Lower leg skin (tissue), 3 donors: Measurements from ENCODE around the gene ZNF524.

Source experiments
- POLR2A ChIP-seq, 2 donors: fragments of 450-650 bp; IDR thresholded peaks; one replicate each; pipeline ENCODE4 v1.6.1; 2016 to 2017; ENCODE audit warnings: antibody characterized with exemption in 2 of 2, mild to moderate bottlenecking in 1 of 2, moderate library complexity in 1 of 2
- TF ChIP-seq, protein P1 (sequence below), 3 donors: fragments of 450-650 bp; IDR thresholded peaks; one replicate each; pipeline ENCODE4 v1.5.1; 2016; ENCODE audit warnings: antibody characterized with exemption in 3 of 3, mild to moderate bottlenecking in 3 of 3, moderate library complexity in 2 of 3

GRCh38 chr19:55596304-55596703 is 3.8 kb upstream of the ZNF524 start:
- no peak for TF ChIP-seq POLR2A (IDR thresholded peaks at IDR 0.05)
- TF ChIP-seq, protein P1, sequence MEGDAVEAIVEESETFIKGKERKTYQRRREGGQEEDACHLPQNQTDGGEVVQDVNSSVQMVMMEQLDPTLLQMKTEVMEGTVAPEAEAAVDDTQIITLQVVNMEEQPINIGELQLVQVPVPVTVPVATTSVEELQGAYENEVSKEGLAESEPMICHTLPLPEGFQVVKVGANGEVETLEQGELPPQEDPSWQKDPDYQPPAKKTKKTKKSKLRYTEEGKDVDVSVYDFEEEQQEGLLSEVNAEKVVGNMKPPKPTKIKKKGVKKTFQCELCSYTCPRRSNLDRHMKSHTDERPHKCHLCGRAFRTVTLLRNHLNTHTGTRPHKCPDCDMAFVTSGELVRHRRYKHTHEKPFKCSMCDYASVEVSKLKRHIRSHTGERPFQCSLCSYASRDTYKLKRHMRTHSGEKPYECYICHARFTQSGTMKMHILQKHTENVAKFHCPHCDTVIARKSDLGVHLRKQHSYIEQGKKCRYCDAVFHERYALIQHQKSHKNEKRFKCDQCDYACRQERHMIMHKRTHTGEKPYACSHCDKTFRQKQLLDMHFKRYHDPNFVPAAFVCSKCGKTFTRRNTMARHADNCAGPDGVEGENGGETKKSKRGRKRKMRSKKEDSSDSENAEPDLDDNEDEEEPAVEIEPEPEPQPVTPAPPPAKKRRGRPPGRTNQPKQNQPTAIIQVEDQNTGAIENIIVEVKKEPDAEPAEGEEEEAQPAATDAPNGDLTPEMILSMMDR (IDR thresholded peaks at IDR 0.05): no peak
